Transverse colon (tissue), 4 donors: ENCODE measurements around the gene MAGI1. TPM values are rescaled to one million over a fixed set of nuclear protein-coding genes. Genes with fewer than 3 reads are reported as not detected.

Source experiments
- DNase-seq: peaks from one replicate; pipeline ENCODE4 v3.0.0-alpha.2; 2019
- H3K27ac ChIP-seq, 4 donors: fragments of 200-600 bp; sonication (generic); 2 replicates each; pipeline ENCODE4 v1.5.1; 2016 to 2018; ENCODE audit warnings: inconsistent platforms in 4 of 4
- H3K27me3 ChIP-seq: fragments of 200-600 bp; sonication (generic); 2 replicates; pipeline ENCODE4 v1.5.1; 2017; ENCODE audit warnings: inconsistent platforms
- H3K36me3 ChIP-seq, 4 donors: fragments of 200-600 bp; sonication (generic); 2 replicates each; pipeline ENCODE4 v1.5.1; 2017 to 2019; ENCODE audit warnings: inconsistent platforms in 4 of 4
- H3K4me1 ChIP-seq, 4 donors: fragments of 200-600 bp; sonication (generic); 2 replicates each; pipeline ENCODE4 v1.5.1; 2017 to 2020; ENCODE audit warnings: inconsistent platforms in 4 of 4
- H3K4me3 ChIP-seq, 4 donors: fragments of 200-600 bp; sonication (generic); 1 replicate in 1 of 4; 2 replicates in 3 of 4; pipeline versions ENCODE4 v1.5.1 to v1.6.1; 2017 to 2019; ENCODE audit warnings: inconsistent platforms in 4 of 4
- H3K9me3 ChIP-seq, 2 donors: fragments of 200-600 bp; sonication (generic); 2 replicates each; pipeline ENCODE4 v1.5.1; 2017 to 2019; ENCODE audit warnings: inconsistent platforms in 2 of 2
- CTCF ChIP-seq, 5 experiments: fragments of 200-600 bp in 3 of 5; fragments of 450-650 bp in 2 of 5; sonication (generic) in 3 of 5; IDR thresholded peaks; 1 replicate in 2 of 5; 2 replicates in 3 of 5; pipeline ENCODE4 v1.5.1; 2016 to 2017; ENCODE audit warnings: antibody characterized with exemption in 5 of 5, inconsistent platforms in 3 of 5, mild to moderate bottlenecking in 2 of 5, moderate library complexity in 1 of 5
- EP300 ChIP-seq: sonication (generic); formaldehyde crosslinking; IDR thresholded peaks from one replicate; pipeline ENCODE4 v1.6.1; 2017; ENCODE audit warnings: antibody characterized with exemption, low read depth
- POLR2A ChIP-seq: fragments of 450-650 bp; IDR thresholded peaks from one replicate; pipeline ENCODE4 v1.6.1; 2016; ENCODE audit warnings: antibody characterized with exemption, mild to moderate bottlenecking, moderate library complexity
- POLR2AphosphoS5 ChIP-seq, 3 donors: sonication (generic); formaldehyde crosslinking; IDR thresholded peaks; one replicate each; pipeline ENCODE4 v1.6.1; 2016; ENCODE audit warnings: antibody characterized with exemption in 3 of 3
- WGBS, 2 donors: methylation state at CpG; one replicate each; pipeline ENCODE4 v1.1.5; 2018; ENCODE audit warnings: low coverage in 1 of 2; 5-methylcytosine and 5-hydroxymethylcytosine counted together
- in situ Hi-C, 4 donors: fragments of 200-750 bp; cut with MboI; loops; one replicate each; pipeline versions ENCODE4 v1.15.0 to v1.15.1; 2017; ENCODE audit warnings: low sequenced_read_pairs in 3 of 4, low pct_ligation_motif_present in 1 of 4, low pct_unique_long_range_greater_than_20kb in 1 of 4
- intact Hi-C: fragments of 100-400 bp; cut with DNase I; formaldehyde crosslinking; loops from one replicate; pipeline ENCODE4 v1.15.1; 2023; ENCODE audit warnings: low total_unique reads
- total RNA-seq, 4 donors: library from RNA; depleted of rRNA; stranded (reverse); fragments of >200 nt; gene quantifications; one replicate each; pipeline ENCODE4 v1.1.0, GENCODE V29; 2016

The MAGI1 gene
- total RNA-seq, 4 donors from 2014 or later, result 50.8 to 190 (median 67.4) TPM

- WGBS, 2 donors, result 33 to 36% methylated on average over 4 to 8 of the region's 8 CpGs
- DNase-seq, result peak; percentile 53
- in situ Hi-C loops, result no loop called here
- intact Hi-C loops, result no loop called here
- H3K9me3 ChIP-seq, result no peaks in the 10 kb centered on the region
- H3K27me3 ChIP-seq, result no peaks in the 10 kb centered on the region
- peaks cover 0 to 15% (median 2%) of the 10 kb centered on the region in 4 donors for H3K4me1 ChIP-seq
- peak overlapping the region in 3 of 4 donors; percentile 7 to 29 (median 16) for H3K27ac ChIP-seq
- no peaks in the 10 kb centered on the region for H3K36me3 ChIP-seq
- peak overlapping the region in 2 of 4 donors; percentile 3 to 6 for H3K4me3 ChIP-seq
- TF ChIP-seq POLR2AphosphoS5 (IDR thresholded peaks at IDR 0.05) (no peak), EP300 (no peak), CTCF (IDR thresholded peaks at IDR 0.05) (no peak), POLR2A (no peak)
These were observed 136.4 kb downstream of the MAGI1 start for GRCh38 chr3:65902304-65902793.

GRCh38 chr3:65901226-65901625, 137.5 kb downstream of the MAGI1 start:
- 63 to 65% methylated on average over 7 of the region's 7 CpGs for WGBS, 2 donors
- no peaks in the 10 kb centered on the region for H3K9me3 ChIP-seq
- TF ChIP-seq EP300, result no peak
- no peak for TF ChIP-seq CTCF (IDR thresholded peaks at IDR 0.05)
- TF ChIP-seq POLR2AphosphoS5 (IDR thresholded peaks at IDR 0.05), result no peak
- TF ChIP-seq POLR2A, result no peak
- H3K4me1 ChIP-seq, result peaks cover 0 to 15% (median 2%) of the 10 kb centered on the region in 4 donors
- no peak overlapping the region for H3K27ac ChIP-seq
- no peaks in the 10 kb centered on the region for H3K27me3 ChIP-seq
- in situ Hi-C loops (no loop called here), intact Hi-C loops (no loop called here)
- no peak overlapping the region for H3K4me3 ChIP-seq
- DNase-seq, result no peak
- no peaks in the 10 kb centered on the region for H3K36me3 ChIP-seq

GRCh38 chr3:65899226-65899625, 139.5 kb downstream of the MAGI1 start:
- H3K4me3 ChIP-seq, result no peak overlapping the region
- in situ Hi-C loops, result no loop called here
- no peaks in the 10 kb centered on the region for H3K9me3 ChIP-seq
- intact Hi-C loops, result no loop called here
- no peak overlapping the region for H3K27ac ChIP-seq
- H3K36me3 ChIP-seq, result no peaks in the 10 kb centered on the region
- no peaks in the 10 kb centered on the region for H3K27me3 ChIP-seq
- peaks cover 0 to 15% (median 2%) of the 10 kb centered on the region in 4 donors for H3K4me1 ChIP-seq
- TF ChIP-seq POLR2A (no peak), POLR2AphosphoS5 (IDR thresholded peaks at IDR 0.05) (no peak), EP300 (no peak), CTCF (IDR thresholded peaks at IDR 0.05) (no peak)
- WGBS, 2 donors, result 91 to 93% methylated on average over 1 of the region's 1 CpG
- DNase-seq, result no peak

- 55 to 86% methylated on average over 1 to 3 of the region's 3 CpGs for WGBS, 2 donors
- in situ Hi-C loops (no loop called here), intact Hi-C loops (no loop called here)
- Histone ChIP-seq H3K27ac (no peak overlapping the region), H3K4me3 (no peak overlapping the region), H3K9me3 (no peaks in the 10 kb centered on the region), H3K27me3 (no peaks in the 10 kb centered on the region), H3K4me1 (peaks cover 0 to 15% (median 2%) of the 10 kb centered on the region in 4 donors), H3K36me3 (no peaks in the 10 kb centered on the region)
- no peak for TF ChIP-seq EP300
- no peak for TF ChIP-seq POLR2AphosphoS5 (IDR thresholded peaks at IDR 0.05)
- no peak for TF ChIP-seq POLR2A
- TF ChIP-seq CTCF (IDR thresholded peaks at IDR 0.05), result no peak
- no peak for DNase-seq
These were observed 141.0 kb downstream of the MAGI1 start for GRCh38 chr3:65897766-65898165.
